HepG2 (cell line): ENCODE data around the gene TMCO4. TPM values are rescaled to one million over a fixed set of nuclear protein-coding genes. Genes with fewer than 3 reads are reported as not detected.

Experiments used
- ATAC-seq: fragments of 200-7000 bp; cut with Tn5 transposase; 3 replicates; pipeline ENCODE4 v1.9.1; 2020; ENCODE audit warnings: mild to moderate bottlenecking, moderate library complexity
- BruUV-seq: library from RNA; stranded (reverse); fragments of 400-500 nt; replicated peaks from 2 replicates; lab custom pipeline; 2021; lab: Mats Ljungman, UMichigan
- CTCF ChIA-PET: fragments of 300-600 bp; formaldehyde crosslinking; extraction: SDS; loops from one replicate; lab custom pipeline; 2021; ENCODE audit warnings: low total read pairs, inconsistent platforms, low intra/inter-chr PET ratio; lab: Yijun Ruan, JAX
- POLR2A ChIA-PET: fragments of 350-600 bp; sonication (Branson Sonifier 250); formaldehyde crosslinking; loops from one replicate; lab custom pipeline; 2020; ENCODE audit warnings: antibody characterized with exemption, inconsistent platforms; lab: Yijun Ruan, JAX
- DNase-seq: peaks from one replicate; pipeline ENCODE4 v3.0.0-alpha.2; 2015; ENCODE audit warnings: low spot score
- FAIRE-seq: peaks from 3 replicates; lab custom pipeline; 2011; peaks lifted over from hg19 to GRCh38; lab: Jason Lieb, UNC
- H2AFZ ChIP-seq: one replicate; pipeline ENCODE4 v1.6.1; 2011; ENCODE audit warnings: low read length, inconsistent platforms
- H3K27ac ChIP-seq: fragments of 300-600 bp; 3 replicates; pipeline ENCODE4 v1.8.0; 2011; ENCODE audit warnings: mixed run types, mild to moderate bottlenecking, mixed read lengths, low read length, inconsistent platforms; ENCODE audit not compliant: insufficient read depth; ENCODE audit errors: extremely low read length
- H3K27me3 ChIP-seq, 2 experiments: fragments of 200-600 bp in 1 of 2; 2 replicates in 1 of 2; 3 replicates in 1 of 2; pipeline versions ENCODE4 v1.6.0 to v1.8.0; 2011; ENCODE audit warnings: low read length in 2 of 2, mild to moderate bottlenecking in 2 of 2, moderate library complexity in 2 of 2, inconsistent platforms in 1 of 2; ENCODE audit not compliant: insufficient read depth in 2 of 2, control insufficient read depth in 1 of 2
- H3K36me3 ChIP-seq, 2 experiments: fragments of 200-600 bp in 1 of 2; replicated peaks in 1 of 2; 2 replicates in 1 of 2; 3 replicates in 1 of 2; pipeline versions ENCODE4 v1.5.1 to v1.8.0; 2011; ENCODE audit warnings: low read length in 2 of 2, inconsistent platforms in 1 of 2; ENCODE audit not compliant: insufficient read depth in 2 of 2, control insufficient read depth in 1 of 2
- H3K4me1 ChIP-seq: 2 replicates; pipeline ENCODE4 v1.5.1; 2012; ENCODE audit warnings: low read length, inconsistent platforms; ENCODE audit not compliant: insufficient read depth
- H3K4me2 ChIP-seq: 2 replicates; pipeline ENCODE4 v1.6.0; 2011; ENCODE audit warnings: low read depth, low read length, inconsistent platforms
- H3K4me3 ChIP-seq, 3 experiments: fragments of 200-600 bp in 1 of 3; sonication (generic), shearing (Covaris generic) in 1 of 3; replicated peaks in 1 of 3; 2 replicates each; pipeline ENCODE4 v1.5.1; 2011 to 2016; ENCODE audit warnings: low read length in 3 of 3, inconsistent platforms in 2 of 3, low read depth in 2 of 3, mild to moderate bottlenecking in 2 of 3, control low read depth in 1 of 3, mixed read lengths in 1 of 3; ENCODE audit not compliant: insufficient read depth in 1 of 3
- H3K79me2 ChIP-seq: one replicate; pipeline ENCODE4 v1.6.1; 2011; ENCODE audit warnings: low read length, inconsistent platforms; ENCODE audit not compliant: insufficient read depth
- H3K9ac ChIP-seq: 2 replicates; pipeline ENCODE4 v1.6.0; 2011; ENCODE audit warnings: mild to moderate bottlenecking, low read depth, low read length, inconsistent platforms; ENCODE audit not compliant: insufficient read depth
- H3K9me3 ChIP-seq: 2 replicates; pipeline ENCODE4 v1.5.1; 2012; ENCODE audit warnings: mild to moderate bottlenecking, low read length
- H4K20me1 ChIP-seq: 2 replicates; pipeline ENCODE4 v1.6.0; 2011; ENCODE audit warnings: inconsistent platforms, mild to moderate bottlenecking, low read length, moderate library complexity; ENCODE audit not compliant: insufficient read depth
- HNRNPUL1 ChIP-seq: fragments of 200-400 bp; formaldehyde crosslinking; IDR thresholded peaks from 2 replicates; pipeline ENCODE4 v1.6.1; 2017; ENCODE audit warnings: low read depth, mild to moderate bottlenecking, low read length, moderate library complexity
- ISL2 ChIP-seq: sonication (generic); formaldehyde crosslinking; IDR thresholded peaks from 2 replicates; pipeline ENCODE4 v1.5.0; 2020; ENCODE audit warnings: missing genetic modification reagents
- KDM6A ChIP-seq: IDR thresholded peaks from 2 replicates; pipeline ENCODE4 v1.6.1; 2016; ENCODE audit warnings: low read depth
- KLF13 ChIP-seq: sonication (generic); formaldehyde crosslinking; IDR thresholded peaks from 2 replicates; pipeline ENCODE4 v1.4.0; 2020; ENCODE audit warnings: mild to moderate bottlenecking, missing genetic modification reagents
- KMT2B ChIP-seq: IDR thresholded peaks from 2 replicates; pipeline ENCODE4 v1.6.1; 2016; ENCODE audit warnings: missing genetic modification reagents, missing compliant biosample characterization
- MIER2 ChIP-seq: IDR thresholded peaks from 2 replicates; pipeline ENCODE4 v1.6.1; 2016; ENCODE audit warnings: missing biosample characterization, missing genetic modification reagents
- NR2F6 ChIP-seq, 2 experiments: IDR thresholded peaks; 2 replicates each; pipeline ENCODE4 v1.6.1; 2016; ENCODE audit warnings: antibody characterized with exemption in 1 of 2, mild to moderate bottlenecking in 1 of 2
- PITX1 ChIP-seq: sonication (generic); formaldehyde crosslinking; IDR thresholded peaks from 2 replicates; pipeline ENCODE4 v1.5.1; 2020; ENCODE audit warnings: mild to moderate bottlenecking, missing genetic modification reagents
- SOX6 ChIP-seq, 2 experiments: fragments of 450-650 bp in 1 of 2; sonication (generic) in 1 of 2; formaldehyde crosslinking in 1 of 2; IDR thresholded peaks; 2 replicates each; pipeline versions ENCODE4 v1.4.0 to v1.6.1; 2017 to 2020; ENCODE audit warnings: antibody characterized with exemption in 1 of 2, mild to moderate bottlenecking in 1 of 2, missing genetic modification reagents in 1 of 2
- ZFP90 ChIP-seq: sonication (generic); formaldehyde crosslinking; IDR thresholded peaks from 2 replicates; pipeline ENCODE4 v1.8.0; 2022; ENCODE audit warnings: missing genetic modification reagents, mild to moderate bottlenecking, inconsistent platforms, borderline replicate concordance
- ZNF225 ChIP-seq: sonication (generic); formaldehyde crosslinking; IDR thresholded peaks from 2 replicates; pipeline ENCODE4 v1.4.0; 2020; ENCODE audit warnings: mild to moderate bottlenecking, missing genetic modification reagents
- ZNF264 ChIP-seq: sonication (generic); formaldehyde crosslinking; IDR thresholded peaks from 2 replicates; pipeline ENCODE4 v1.4.0; 2020; ENCODE audit warnings: missing genetic modification reagents
- ZNF570 ChIP-seq: sonication (generic); formaldehyde crosslinking; IDR thresholded peaks from 2 replicates; pipeline ENCODE4 v1.4.0; 2020; ENCODE audit warnings: mild to moderate bottlenecking, missing genetic modification reagents, borderline replicate concordance
- ZNF576 ChIP-seq: sonication (generic); formaldehyde crosslinking; IDR thresholded peaks from 2 replicates; pipeline ENCODE4 v1.4.0; 2020; ENCODE audit warnings: mild to moderate bottlenecking, missing genetic modification reagents
- ZNF614 ChIP-seq: IDR thresholded peaks from 2 replicates; pipeline ENCODE4 v1.6.1; 2018; ENCODE audit warnings: missing biosample characterization, missing genetic modification reagents, inconsistent platforms, borderline replicate concordance
- ZNF629 ChIP-seq: sonication (generic); formaldehyde crosslinking; conservative IDR thresholded peaks from 2 replicates; pipeline ENCODE4 v1.5.0; 2020; ENCODE audit warnings: missing genetic modification reagents
- ZNF747 ChIP-seq: sonication (generic); formaldehyde crosslinking; IDR thresholded peaks from 2 replicates; pipeline ENCODE4 v1.8.1; 2023; ENCODE audit warnings: missing genetic modification reagents, mild to moderate bottlenecking, borderline replicate concordance
- WGBS: methylation state at CpG from one replicate; pipeline ENCODE4 v1.1.6; 2017; ENCODE audit warnings: low lambda C conversion rate; 5-methylcytosine and 5-hydroxymethylcytosine counted together
- in situ Hi-C: cut with HindIII; loops from 2 replicates; pipeline ENCODE4 v1.10.0; 2017; ENCODE audit warnings: low pct_unique_long_range_greater_than_20kb; ENCODE audit not compliant: extremely low pct_ligation_motif_present
- intact Hi-C: fragments of 100-400 bp; cut with micrococcal nuclease; formaldehyde crosslinking; loops from one replicate; pipeline ENCODE4 v1.10.0; 2022; ENCODE audit not compliant: unreplicated experiment
- polyA plus RNA-seq, 8 experiments: library from polyadenylated mRNA; depleted of rRNA in 3 of 8; stranded (reverse) in 7 of 8; unstranded in 1 of 8; fragments of >200 nt; fragmentation: Illumina TruSeq in 4 of 8; extraction: Trizol in 4 of 8; gene quantifications; 2 replicates each; pipeline versions ENCODE4 v1.2.1 to v1.2.3, GENCODE V29; 2011 to 2016; ENCODE audit warnings: low read depth in 4 of 8, missing spikeins in 1 of 8, mixed read lengths in 1 of 8; ENCODE audit not compliant: insufficient read depth in 1 of 8
- total RNA-seq, 5 experiments: library from RNA; depleted of rRNA; stranded (reverse); fragments of >200 nt; fragmentation: Illumina TruSeq; extraction: Trizol; gene quantifications; 2 replicates each; pipeline ENCODE4 v1.2.3, GENCODE V29; 2016; ENCODE audit warnings: low read depth in 1 of 5
- TF ChIP-seq, protein P1 (sequence below): sonication (generic); formaldehyde crosslinking; IDR thresholded peaks from 2 replicates; pipeline ENCODE4 v1.5.0; 2020; ENCODE audit warnings: mild to moderate bottlenecking, missing genetic modification reagents, borderline replicate concordance
- TF ChIP-seq, protein P2 (sequence below): sonication (generic); formaldehyde crosslinking; IDR thresholded peaks from 2 replicates; pipeline ENCODE4 v1.5.0; 2020; ENCODE audit warnings: mild to moderate bottlenecking, low read depth, missing genetic modification reagents, borderline replicate concordance

The TMCO4 gene
- total and polyA plus RNA-seq, 2 of the 13 experiments (the other 11 are each of a cell fraction or from before 2014, with no cell fraction given): 2.1 to 4.1 TPM

GRCh38 chr1:19640363-19641316 is 159.1 kb downstream of the TMCO4 start:
- POLR2A ChIA-PET: interaction anchor here (0.6 to 2.4 kb wide), 2 partner anchors 12 to 21 kb away, joined by 3 to 9 read pairs; no protein-coding TSS in a partner anchor
- peak; percentile 76 for DNase-seq
- Histone ChIP-seq H3K9me3 (no peaks in the 10 kb centered on the region), H3K4me1 (peaks cover 49% of the 10 kb centered on the region), H3K27me3 (peaks cover 2 to 20% of the 10 kb centered on the region in 2 experiments; a peak in 3 of 5 replicates), H3K4me3 (peak overlapping the region in 1 of 3 experiments; percentile 18; a peak in 2 of 6 replicates), H3K4me2 (peak overlapping the region; percentile 50), H3K9ac (no peak overlapping the region; the same call in 1 of the 2 replicates), H3K27ac (peak overlapping the region; percentile 15), H2AFZ (no peak overlapping the region), H3K79me2 (no peaks in the 10 kb centered on the region), H3K36me3 (no peaks in the 10 kb centered on the region), H4K20me1 (no peaks in the 10 kb centered on the region)
- CTCF ChIA-PET: no interaction called here
- 5% methylated on average over 8 of the region's 14 CpGs for WGBS
- intact Hi-C loops: loop anchor here (1.0 to 5.0 kb wide), 2 partner anchors 20 to 43 kb away; a partner anchor contains a TSS
- FAIRE-seq: no peak
- BruUV-seq: no TSS peak
- in situ Hi-C loops: no loop called here
- peak; percentile 84 for ATAC-seq
- TF ChIP-seq NR2F6 (IDR thresholded peaks at IDR 0.05) (no peak), NR2F6 (CRISPR knock-in tag; IDR thresholded peaks at IDR 0.05) (no peak), ZNF225 (CRISPR knock-in tag) (peak; percentile 42; the same call in 1 of the 2 replicates), PITX1 (CRISPR knock-in tag) (0 out of 2 replicates have a peak, but pooled peaks have one; percentile 46), ZNF570 (CRISPR knock-in tag) (no peak), ZFP90 (CRISPR knock-in tag) (no peak), KMT2B (CRISPR knock-in tag) (no peak), KDM6A (CRISPR knock-in tag) (0 out of 2 replicates have a peak, but pooled peaks have one; percentile 7), KLF13 (no peak), ZNF576 (CRISPR knock-in tag) (no peak), ZNF614 (CRISPR knock-in tag) (peak; percentile 45; the same call in 1 of the 2 replicates), ISL2 (CRISPR knock-in tag) (no peak), HNRNPUL1 (no peak), ZNF747 (no peak), ZNF629 (peak; percentile 99), MIER2 (CRISPR knock-in tag) (no peak), SOX6 (IDR thresholded peaks at IDR 0.05) (no peak), SOX6 (CRISPR knock-in tag; IDR thresholded peaks at IDR 0.05) (no peak; the same call in 1 of the 2 replicates), ZNF264 (no peak)
- TF ChIP-seq, protein P1, sequence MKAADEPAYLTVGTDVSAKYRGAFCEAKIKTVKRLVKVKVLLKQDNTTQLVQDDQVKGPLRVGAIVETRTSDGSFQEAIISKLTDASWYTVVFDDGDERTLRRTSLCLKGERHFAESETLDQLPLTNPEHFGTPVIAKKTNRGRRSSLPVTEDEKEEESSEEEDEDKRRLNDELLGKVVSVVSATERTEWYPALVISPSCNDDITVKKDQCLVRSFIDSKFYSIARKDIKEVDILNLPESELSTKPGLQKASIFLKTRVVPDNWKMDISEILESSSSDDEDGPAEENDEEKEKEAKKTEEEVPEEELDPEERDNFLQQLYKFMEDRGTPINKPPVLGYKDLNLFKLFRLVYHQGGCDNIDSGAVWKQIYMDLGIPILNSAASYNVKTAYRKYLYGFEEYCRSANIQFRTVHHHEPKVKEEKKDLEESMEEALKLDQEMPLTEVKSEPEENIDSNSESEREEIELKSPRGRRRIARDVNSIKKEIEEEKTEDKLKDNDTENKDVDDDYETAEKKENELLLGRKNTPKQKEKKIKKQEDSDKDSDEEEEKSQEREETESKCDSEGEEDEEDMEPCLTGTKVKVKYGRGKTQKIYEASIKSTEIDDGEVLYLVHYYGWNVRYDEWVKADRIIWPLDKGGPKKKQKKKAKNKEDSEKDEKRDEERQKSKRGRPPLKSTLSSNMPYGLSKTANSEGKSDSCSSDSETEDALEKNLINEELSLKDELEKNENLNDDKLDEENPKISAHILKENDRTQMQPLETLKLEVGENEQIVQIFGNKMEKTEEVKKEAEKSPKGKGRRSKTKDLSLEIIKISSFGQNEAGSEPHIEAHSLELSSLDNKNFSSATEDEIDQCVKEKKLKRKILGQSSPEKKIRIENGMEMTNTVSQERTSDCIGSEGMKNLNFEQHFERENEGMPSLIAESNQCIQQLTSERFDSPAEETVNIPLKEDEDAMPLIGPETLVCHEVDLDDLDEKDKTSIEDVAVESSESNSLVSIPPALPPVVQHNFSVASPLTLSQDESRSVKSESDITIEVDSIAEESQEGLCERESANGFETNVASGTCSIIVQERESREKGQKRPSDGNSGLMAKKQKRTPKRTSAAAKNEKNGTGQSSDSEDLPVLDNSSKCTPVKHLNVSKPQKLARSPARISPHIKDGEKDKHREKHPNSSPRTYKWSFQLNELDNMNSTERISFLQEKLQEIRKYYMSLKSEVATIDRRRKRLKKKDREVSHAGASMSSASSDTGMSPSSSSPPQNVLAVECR (CRISPR knock-in tag): peak; percentile 23; the same call in 1 of the 2 replicates
- TF ChIP-seq, protein P2, sequence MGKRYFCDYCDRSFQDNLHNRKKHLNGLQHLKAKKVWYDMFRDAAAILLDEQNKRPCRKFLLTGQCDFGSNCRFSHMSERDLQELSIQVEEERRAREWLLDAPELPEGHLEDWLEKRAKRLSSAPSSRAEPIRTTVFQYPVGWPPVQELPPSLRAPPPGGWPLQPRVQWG (CRISPR knock-in tag): no peak
